ENCODE measurements around the gene STON1.

GRCh38 chr2:48482313-48482712, 47.6 kb upstream of the STON1 start:
- TF ChIP-seq EZH2phosphoT487 (IDR thresholded peaks at IDR 0.05; ENCODE audit: insufficient read depth, low read depth) (no peak), EZH2 (IDR thresholded peaks at IDR 0.05; ENCODE audit: insufficient read depth, poor library complexity, severe bottlenecking) (no peak)

Measured in GM23248 (cell line).